Chondrocyte (in vitro differentiated cells): ENCODE results near the gene B4GALT5. TPM values are rescaled to one million over a fixed set of nuclear protein-coding genes. Genes with fewer than 3 reads are reported as not detected.

Experiments used
- DNase-seq: peaks from one replicate; pipeline ENCODE4 v3.0.0; 2021; ENCODE audit warnings: mixed read lengths, low spot score
- H3K27ac Mint-ChIP-seq: one replicate; pipeline ENCODE4 v1.8.0; 2021; ENCODE audit warnings: mild to moderate bottlenecking, moderate library complexity, mixed read lengths; ENCODE audit not compliant: unreplicated experiment
- H3K27me3 Mint-ChIP-seq: 2 replicates; pipeline ENCODE4 v1.8.0; 2021; ENCODE audit warnings: low read depth, mixed read lengths
- H3K36me3 Mint-ChIP-seq: 2 replicates; pipeline ENCODE4 v1.8.0; 2021; ENCODE audit warnings: low read depth, mixed read lengths
- H3K4me1 Mint-ChIP-seq: 2 replicates; pipeline ENCODE4 v1.8.0; 2021; ENCODE audit warnings: low read depth, mild to moderate bottlenecking, mixed read lengths
- H3K4me3 Mint-ChIP-seq: one replicate; pipeline ENCODE4 v1.8.0; 2021; ENCODE audit warnings: mild to moderate bottlenecking, moderate library complexity, mixed read lengths; ENCODE audit not compliant: unreplicated experiment
- H3K9me3 Mint-ChIP-seq: 2 replicates; pipeline ENCODE4 v1.8.0; 2021; ENCODE audit warnings: low read depth, mixed read lengths
- total RNA-seq: library from RNA; stranded (reverse); gene quantifications from 3 replicates; pipeline ENCODE4 v1.2.1, GENCODE V29; 2021
- TF ChIP-seq, protein P1 (sequence below): fragments of 200-600 bp; sonication (generic); IDR thresholded peaks from 2 replicates; pipeline ENCODE4 v1.5.0; 2021; ENCODE audit warnings: antibody characterized with exemption, mild to moderate bottlenecking, moderate library complexity

Gene B4GALT5
- total RNA-seq, 1 donor from 2014 or later = 56.1 TPM

GRCh38 chr20:49751397-49751736 is 37.7 kb upstream of the B4GALT5 start:
- H3K4me1 Mint-ChIP-seq = peaks cover 8% of the 10 kb centered on the region
- no peak overlapping the region for H3K27ac Mint-ChIP-seq
- H3K4me3 Mint-ChIP-seq = no peak overlapping the region
- DNase-seq = no peak
- H3K27me3 Mint-ChIP-seq = peaks cover 4% of the 10 kb centered on the region
- TF ChIP-seq, protein P1, sequence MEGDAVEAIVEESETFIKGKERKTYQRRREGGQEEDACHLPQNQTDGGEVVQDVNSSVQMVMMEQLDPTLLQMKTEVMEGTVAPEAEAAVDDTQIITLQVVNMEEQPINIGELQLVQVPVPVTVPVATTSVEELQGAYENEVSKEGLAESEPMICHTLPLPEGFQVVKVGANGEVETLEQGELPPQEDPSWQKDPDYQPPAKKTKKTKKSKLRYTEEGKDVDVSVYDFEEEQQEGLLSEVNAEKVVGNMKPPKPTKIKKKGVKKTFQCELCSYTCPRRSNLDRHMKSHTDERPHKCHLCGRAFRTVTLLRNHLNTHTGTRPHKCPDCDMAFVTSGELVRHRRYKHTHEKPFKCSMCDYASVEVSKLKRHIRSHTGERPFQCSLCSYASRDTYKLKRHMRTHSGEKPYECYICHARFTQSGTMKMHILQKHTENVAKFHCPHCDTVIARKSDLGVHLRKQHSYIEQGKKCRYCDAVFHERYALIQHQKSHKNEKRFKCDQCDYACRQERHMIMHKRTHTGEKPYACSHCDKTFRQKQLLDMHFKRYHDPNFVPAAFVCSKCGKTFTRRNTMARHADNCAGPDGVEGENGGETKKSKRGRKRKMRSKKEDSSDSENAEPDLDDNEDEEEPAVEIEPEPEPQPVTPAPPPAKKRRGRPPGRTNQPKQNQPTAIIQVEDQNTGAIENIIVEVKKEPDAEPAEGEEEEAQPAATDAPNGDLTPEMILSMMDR = no peak
- no peaks in the 10 kb centered on the region for H3K9me3 Mint-ChIP-seq
- no peaks in the 10 kb centered on the region for H3K36me3 Mint-ChIP-seq

DNA sequence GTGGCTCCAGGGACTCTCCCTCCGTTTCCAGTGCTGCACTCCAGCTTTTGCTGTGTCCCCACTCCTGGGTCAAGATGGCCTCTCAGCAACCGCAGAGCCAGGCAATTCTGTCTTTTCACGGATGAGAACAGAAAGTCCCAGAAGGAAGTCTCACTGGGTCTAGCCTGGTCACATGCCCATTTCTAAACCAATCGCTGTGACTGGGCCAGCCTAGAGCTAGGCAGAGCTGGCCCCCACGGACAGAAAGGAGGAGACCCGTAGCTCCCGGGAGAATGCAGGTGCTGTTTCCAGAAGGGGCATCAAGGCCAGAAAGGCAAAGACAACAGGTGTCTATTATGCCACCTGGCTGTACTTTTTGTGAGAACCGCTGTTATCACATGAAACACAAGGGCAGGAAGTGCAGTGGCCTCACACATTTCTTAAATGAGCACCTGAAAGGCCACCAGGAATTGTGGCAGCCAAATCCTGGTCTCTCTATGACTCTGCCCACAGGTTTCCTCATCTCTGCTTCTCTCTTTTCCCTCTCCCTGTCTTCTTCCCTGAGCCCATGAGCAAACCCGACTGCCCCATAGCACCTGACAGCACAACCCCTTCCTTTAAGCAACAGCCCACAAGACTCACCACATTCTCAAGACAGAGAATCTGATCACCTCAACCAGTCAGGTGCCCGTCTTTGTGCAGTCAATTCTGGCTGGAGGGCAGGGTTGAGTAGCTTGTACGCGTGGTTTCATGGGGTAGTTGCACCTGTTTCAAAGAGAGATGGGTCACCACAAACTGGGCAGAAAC is 37.1 kb upstream of the B4GALT5 start:
- H3K4me3 Mint-ChIP-seq = no peak overlapping the region
- H3K27ac Mint-ChIP-seq = no peak overlapping the region

DNA sequence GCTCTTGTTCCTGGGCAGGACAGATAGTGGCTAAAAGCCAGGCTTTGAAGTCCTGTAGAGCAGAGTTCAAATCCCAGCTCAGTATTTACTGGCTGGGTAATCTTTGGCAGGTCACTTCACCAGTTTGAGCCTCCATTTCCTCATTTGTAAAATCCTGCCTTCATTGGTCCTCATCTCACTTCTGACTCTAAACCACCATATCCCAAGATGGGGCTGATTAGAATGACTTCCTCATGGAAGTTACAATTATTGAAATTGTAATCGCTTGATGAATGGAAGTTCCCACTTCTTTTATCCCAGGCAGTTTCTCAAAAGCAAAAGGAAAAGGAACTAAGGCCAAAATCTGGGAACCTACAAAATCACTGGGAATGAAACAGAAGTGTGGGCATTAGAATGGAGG is 35.9 kb upstream of the B4GALT5 start:
- Mint-ChIP-seq H3K4me1 (peaks cover 8% of the 10 kb centered on the region), H3K27ac (no peak overlapping the region), H3K27me3 (peaks cover 4% of the 10 kb centered on the region), H3K4me3 (no peak overlapping the region), H3K9me3 (no peaks in the 10 kb centered on the region), H3K36me3 (no peaks in the 10 kb centered on the region)
- no peak for DNase-seq
- TF ChIP-seq, protein P1 = no peak

More for the DNA sequence above, 37.1 kb upstream of the B4GALT5 start:
- TF ChIP-seq, protein P1 = no peak
- Mint-ChIP-seq H3K9me3 (no peaks in the 10 kb centered on the region), H3K36me3 (no peaks in the 10 kb centered on the region), H3K27me3 (peaks cover 4% of the 10 kb centered on the region), H3K4me1 (peaks cover 8% of the 10 kb centered on the region)
- no peak for DNase-seq

- H3K27ac Mint-ChIP-seq = no peak overlapping the region
- DNase-seq = no peak
- no peaks in the 10 kb centered on the region for H3K36me3 Mint-ChIP-seq
- H3K4me3 Mint-ChIP-seq = no peak overlapping the region
- no peaks in the 10 kb centered on the region for H3K9me3 Mint-ChIP-seq
- peaks cover 4% of the 10 kb centered on the region for H3K27me3 Mint-ChIP-seq
- TF ChIP-seq, protein P1 = no peak
- peaks cover 8% of the 10 kb centered on the region for H3K4me1 Mint-ChIP-seq
Observed at GRCh38 chr20:49748525-49748838, 34.8 kb upstream of the B4GALT5 start.

DNA sequence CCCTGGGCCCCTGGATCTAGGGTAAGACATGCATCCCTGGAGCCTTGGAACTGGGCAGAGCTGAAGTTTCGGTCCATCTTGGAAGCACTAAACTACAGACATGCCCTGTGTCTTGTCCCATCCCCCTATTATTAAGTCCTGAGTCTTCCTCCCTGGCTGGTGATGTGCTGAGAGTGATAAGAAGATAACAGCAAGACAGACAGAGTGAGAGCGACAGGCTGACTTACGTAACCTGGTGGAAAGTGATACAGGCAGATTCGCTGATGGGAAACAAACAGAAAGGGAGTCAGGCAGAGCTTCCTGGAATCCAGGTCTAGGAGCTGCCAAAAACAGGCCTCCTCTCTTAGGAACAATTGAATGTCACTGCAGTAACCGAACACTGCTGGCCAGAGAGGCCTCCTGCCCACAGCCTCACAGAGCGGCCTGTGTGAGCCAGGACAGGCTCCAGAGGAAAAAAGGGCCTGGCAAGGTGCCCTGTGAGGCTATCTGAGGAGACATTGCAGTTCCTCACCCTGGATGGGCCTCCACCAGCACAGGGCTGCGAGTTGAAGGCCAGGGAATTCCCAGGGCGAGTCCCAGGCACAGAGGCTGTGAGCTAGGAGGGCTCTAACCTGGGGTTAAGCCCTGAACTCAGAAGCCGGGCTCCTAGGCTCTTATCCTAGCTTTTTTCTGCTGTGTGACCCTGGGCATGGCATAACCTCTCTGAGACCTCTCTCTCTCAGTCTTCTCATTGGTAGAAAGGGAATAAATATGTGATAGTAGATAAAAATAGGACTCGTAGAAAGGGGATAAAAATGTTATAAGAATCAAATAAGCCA is 34.2 kb upstream of the B4GALT5 start:
- Mint-ChIP-seq H3K4me1 (peaks cover 8% of the 10 kb centered on the region), H3K27me3 (peaks cover 4% of the 10 kb centered on the region), H3K27ac (peak overlapping the region; percentile 46), H3K9me3 (no peaks in the 10 kb centered on the region), H3K4me3 (no peak overlapping the region), H3K36me3 (no peaks in the 10 kb centered on the region)
- TF ChIP-seq, protein P1 = no peak
- no peak for DNase-seq
